HG03571 (cell line): ENCODE measurements around the gene TRIML2.

ENCODE experiments used
- ATAC-seq: cut with Tn5 transposase; IDR thresholded peaks from one replicate; pipeline ENCODE4 v1.9.1; 2021; ENCODE audit not compliant: unreplicated experiment

TRIML2 gene, protein sequence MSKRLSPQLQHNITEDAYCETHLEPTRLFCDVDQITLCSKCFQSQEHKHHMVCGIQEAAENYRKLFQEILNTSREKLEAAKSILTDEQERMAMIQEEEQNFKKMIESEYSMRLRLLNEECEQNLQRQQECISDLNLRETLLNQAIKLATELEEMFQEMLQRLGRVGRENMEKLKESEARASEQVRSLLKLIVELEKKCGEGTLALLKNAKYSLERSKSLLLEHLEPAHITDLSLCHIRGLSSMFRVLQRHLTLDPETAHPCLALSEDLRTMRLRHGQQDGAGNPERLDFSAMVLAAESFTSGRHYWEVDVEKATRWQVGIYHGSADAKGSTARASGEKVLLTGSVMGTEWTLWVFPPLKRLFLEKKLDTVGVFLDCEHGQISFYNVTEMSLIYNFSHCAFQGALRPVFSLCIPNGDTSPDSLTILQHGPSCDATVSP

DNA sequence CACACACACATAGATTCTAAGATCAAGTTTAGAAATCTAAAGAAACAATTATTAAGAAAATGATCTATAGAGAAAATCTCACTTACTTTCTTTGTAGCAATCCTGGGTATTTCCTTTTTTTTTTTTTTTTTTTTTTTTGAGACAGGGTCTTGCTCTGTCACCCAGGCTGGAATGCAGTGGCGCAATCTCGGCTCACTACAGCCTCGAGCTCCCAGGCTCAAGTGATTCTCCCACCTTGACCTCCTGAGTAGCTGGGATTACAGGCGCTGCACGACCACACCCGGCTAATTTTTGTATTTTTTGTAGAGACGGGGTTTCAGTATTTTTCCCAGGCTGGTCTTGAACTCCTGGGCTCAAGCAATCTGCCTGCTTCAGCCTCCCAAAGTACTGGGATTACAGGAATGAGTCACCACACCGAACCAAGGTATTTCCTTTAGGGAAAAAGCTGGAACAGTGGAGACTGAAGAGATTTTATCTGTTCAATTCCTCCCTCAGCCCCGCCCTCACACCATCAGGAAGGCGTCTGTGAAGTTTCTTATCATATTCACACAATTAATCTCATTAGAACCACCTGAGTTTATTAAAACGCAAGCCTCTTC is at the start of gene TRIML2:
TSS of gene TRIML2 (minus strand) at position 447 of the 599 bp plus-strand sequence. CDS start 4,235 bp downstream, outside the sequence.
- no peak for ATAC-seq

DNA sequence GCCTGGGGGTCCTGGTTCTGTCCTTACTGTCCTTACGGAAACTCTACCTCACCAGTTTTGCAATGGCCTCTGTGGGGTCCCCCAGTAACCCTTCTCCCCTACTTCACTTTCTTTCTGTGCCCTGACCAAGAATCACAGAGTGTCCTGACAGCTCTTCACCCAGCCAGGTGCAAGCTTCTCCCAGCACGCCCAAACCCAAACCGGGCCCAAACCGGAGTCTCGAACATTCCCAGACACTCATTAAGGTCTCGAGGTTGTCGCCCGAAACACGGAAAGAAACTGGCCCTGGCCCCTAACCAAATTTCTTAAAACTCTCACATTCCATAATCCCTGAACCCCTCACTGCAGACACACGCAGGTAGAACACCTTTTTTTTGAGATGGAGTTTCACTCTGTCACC is 48.9 kb upstream of the TRIML2 start:
- ATAC-seq: no peak

DNA sequence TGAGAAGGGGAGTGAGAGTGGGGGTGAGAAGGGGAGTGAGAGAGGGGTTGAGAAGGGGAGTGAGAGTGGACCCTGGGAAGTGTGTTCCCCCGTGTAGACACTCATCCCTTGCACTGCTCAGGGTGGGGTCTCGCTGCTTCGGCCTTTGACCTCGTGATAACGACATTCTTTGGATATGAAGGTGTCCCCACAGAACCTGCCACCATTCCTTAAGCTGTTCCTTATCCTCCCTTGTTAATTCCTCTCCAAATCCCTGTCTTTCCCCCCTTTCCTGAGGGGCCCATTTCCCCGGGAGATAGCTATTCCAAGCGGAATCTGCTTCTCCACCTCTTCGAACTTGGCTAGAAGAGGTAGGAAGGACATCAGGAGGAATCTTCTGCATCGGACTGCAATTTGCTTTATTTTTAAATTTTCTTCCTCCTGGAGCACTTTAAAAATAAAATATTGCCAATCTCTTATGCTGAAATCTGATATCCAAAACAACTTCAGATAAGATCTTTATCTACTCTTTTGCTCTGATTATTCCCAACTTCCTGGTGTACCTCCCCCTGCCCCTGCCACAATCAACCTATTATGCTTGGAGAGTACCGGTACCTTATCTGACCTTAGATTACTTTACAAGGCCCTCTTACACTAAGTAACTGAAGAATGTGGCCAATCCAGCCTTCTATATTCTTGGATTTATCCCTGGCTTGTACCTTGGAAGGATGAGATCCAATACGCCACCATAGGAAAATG is 45.4 kb upstream of the TRIML2 start:
- ATAC-seq: no peak

- ATAC-seq: no peak
These were observed 38.4 kb upstream of the TRIML2 start for GRCh38 chr4:188147776-188148175.

DNA sequence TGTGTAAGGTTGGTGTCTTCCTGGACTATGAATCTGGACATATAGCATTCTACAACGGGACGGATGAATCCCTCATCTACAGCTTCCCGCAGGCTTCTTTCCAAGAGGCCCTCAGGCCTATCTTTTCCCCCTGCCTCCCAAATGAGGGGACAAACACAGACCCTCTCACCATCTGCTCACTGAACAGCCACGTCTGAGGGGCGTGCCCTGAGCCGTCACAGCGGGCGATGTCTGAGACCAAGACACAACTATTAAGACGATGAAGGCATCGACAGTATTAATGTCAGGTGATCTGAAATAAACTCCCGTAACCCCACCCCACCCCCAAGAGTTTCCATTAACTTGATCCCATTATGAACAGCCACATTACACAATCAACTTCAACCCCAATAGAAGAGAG is 37.8 kb upstream of the TRIML2 start:
- ATAC-seq: no peak

GRCh38 chr4:188146618-188147017 is 37.2 kb upstream of the TRIML2 start:
- no peak for ATAC-seq

DNA sequence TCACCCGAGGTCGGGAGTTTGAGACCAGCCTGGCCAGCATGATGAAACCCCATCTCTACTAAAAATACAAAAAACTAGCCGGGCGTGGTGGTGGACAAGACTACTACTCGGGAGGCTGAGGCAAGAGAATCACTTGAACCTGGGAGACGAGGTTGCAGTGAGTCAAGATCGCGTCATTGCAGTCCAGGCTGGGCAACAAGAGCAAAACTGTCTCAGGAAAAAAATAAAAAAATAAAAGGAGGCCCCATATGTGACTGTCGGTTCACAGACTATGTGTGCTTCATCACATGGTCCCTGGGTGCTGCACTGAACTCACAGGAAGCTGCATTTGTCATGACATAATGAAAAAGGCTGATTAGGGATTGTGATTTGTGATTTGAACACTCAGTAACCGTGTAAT is 36.2 kb upstream of the TRIML2 start:
- ATAC-seq: no peak

DNA sequence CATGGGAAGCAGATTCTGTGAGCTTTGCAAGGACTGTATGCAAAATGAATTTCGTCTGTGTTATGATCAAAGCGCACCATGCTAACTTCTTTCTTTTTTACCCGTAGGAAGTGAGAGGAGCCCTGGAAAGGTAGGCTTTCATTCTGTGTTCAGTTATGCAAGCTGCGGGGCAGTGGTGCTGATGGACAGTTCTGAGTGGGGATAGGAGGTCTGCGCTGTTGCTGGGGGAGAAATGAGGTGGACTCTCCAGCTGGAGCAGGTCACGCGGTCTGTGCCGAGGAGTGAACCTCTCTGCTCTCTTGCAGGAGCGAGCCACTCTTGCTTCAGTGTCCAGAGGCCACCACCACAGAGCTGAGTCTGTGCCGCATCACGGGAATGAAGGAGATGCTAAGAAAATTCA is 34.3 kb upstream of the TRIML2 start:
- ATAC-seq: no peak

DNA sequence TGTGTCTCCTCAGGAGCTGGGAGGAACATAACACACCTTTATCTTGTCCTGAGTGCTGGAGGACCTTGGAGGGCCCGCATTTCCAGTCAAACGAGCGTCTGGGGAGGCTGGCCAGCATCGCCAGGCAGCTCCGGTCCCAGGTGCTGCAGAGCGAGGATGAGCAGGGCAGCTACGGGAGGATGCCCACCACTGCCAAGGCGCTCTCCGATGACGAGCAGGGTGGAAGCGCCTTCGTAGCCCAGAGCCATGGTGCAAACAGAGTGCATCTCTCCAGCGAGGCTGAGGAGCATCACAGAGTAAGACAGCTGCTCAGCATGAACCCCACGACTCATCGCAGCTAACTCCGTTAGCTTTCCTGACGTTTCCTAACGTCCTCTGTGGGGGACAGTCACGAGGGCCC is 30.3 kb upstream of the TRIML2 start:
- no peak for ATAC-seq

DNA sequence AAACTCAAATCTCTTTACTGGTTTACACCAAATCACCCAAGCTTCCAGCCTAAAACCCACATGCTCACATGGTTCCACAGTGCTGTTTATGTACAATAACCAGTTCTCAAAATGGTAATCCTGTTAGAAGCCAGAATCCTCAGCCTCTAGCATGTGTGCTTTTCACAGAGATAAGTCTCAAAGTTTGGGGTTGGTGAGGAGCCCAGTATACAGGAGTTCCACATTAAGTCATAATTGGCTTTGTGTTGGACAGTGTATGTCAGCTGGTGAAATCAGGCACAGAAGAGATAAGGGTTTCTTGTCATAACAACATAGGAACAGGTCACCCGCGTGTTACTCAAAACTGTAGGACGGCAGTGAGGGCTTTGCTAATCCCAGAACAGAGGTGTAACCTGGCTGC is 29.7 kb upstream of the TRIML2 start, which contains the start of gene TRIML1:
TSS of gene TRIML1 (plus strand) at position 301 of the 400 bp plus-strand sequence. CDS start 118 bp downstream, outside the sequence.
- no peak for ATAC-seq

GRCh38 chr4:188138227-188138626 is 28.8 kb upstream of the TRIML2 start:
- ATAC-seq: no peak

- ATAC-seq: no peak
These were observed 22.8 kb upstream of the TRIML2 start for GRCh38 chr4:188132232-188132631.

- ATAC-seq: no peak
These were observed 21.0 kb upstream of the TRIML2 start for GRCh38 chr4:188130355-188130754.

- no peak for ATAC-seq
These were observed 17.9 kb upstream of the TRIML2 start for GRCh38 chr4:188127214-188127874.

GRCh38 chr4:188121530-188121929 is 12.1 kb upstream of the TRIML2 start:
- ATAC-seq: no peak

- ATAC-seq: no peak
These were observed 8.4 kb upstream of the TRIML2 start for GRCh38 chr4:188117631-188118324.

DNA sequence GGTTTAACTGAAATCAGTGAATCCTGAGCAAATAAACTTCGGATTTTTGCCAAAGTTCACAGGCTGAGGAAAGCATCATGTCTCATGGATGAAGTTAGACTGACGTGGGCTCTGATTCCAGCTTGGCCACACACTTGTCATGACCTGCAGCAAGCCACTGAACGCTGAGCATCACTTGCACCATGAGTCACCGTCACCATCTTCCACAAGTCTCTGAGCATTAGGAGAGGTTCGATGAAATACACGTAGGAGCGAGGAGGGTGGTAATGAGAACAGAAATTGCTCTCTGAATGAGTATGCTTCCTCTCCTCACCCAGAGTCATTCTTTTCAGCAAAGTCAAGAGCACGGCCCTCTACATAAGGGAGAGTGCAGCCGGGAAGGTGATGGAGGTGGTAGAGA is 3.8 kb upstream of the TRIML2 start:
- no peak for ATAC-seq

- ATAC-seq: no peak
These were observed 2.6 kb upstream of the TRIML2 start for GRCh38 chr4:188111955-188112354.

- ATAC-seq: no peak
These were observed 1.5 kb upstream of the TRIML2 start for GRCh38 chr4:188110741-188111471.

DNA sequence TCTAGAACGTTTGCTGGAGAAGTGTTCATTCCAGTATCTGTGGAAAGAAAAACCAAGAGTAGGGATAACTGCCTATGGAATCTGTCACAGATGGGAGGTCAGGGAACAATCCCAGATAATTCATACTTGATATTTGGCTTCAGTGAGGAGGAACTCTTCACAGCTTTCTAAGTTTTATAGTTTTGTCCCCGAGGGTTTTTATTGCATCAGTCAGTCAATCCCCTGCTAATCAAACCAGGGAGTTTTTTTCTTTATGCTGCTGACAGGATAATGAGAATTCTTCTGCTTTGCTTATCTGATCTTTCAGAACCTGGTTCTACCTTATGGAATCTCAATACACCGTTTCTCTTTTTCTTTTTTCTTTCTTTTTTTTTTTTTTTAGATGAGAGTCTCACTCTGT is 633 bp upstream of the TRIML2 start:
- ATAC-seq: no peak
